GM12878 (cell line): ENCODE results near the gene ERMN. TPM values are rescaled to one million over a fixed set of nuclear protein-coding genes. Genes with fewer than 3 reads are reported as not detected.

Source experiments
- ATAC-seq: fragments of 200-7000 bp; cut with Tn5 transposase; 3 replicates; pipeline ENCODE4 v1.9.1; 2020; ENCODE audit warnings: mild to moderate bottlenecking, moderate library complexity
- BruUV-seq: library from RNA; stranded (reverse); fragments of 400-500 nt; replicated peaks from 2 replicates; lab custom pipeline; 2021; lab: Mats Ljungman, UMichigan
- CTCF ChIA-PET: fragments of 300-600 bp; sonication (Branson Sonifier 250); formaldehyde crosslinking; extraction: SDS; loops from one replicate; lab custom pipeline; 2021; ENCODE audit warnings: inconsistent platforms; lab: Yijun Ruan, JAX
- POLR2A ChIA-PET: fragments of 350-600 bp; formaldehyde crosslinking; extraction: SDS; loops from one replicate; lab custom pipeline; 2021; ENCODE audit warnings: inconsistent platforms; lab: Charles Lee
- RAD21 ChIA-PET: fragments of 300-600 bp; sonication (Branson Sonifier 250); formaldehyde crosslinking; loops from one replicate; lab custom pipeline; 2023; ENCODE audit warnings: antibody characterized with exemption; ENCODE audit not compliant: unreplicated experiment; lab: Charles Lee
- SMC1A ChIA-PET: fragments of 300-600 bp; sonication (Branson Sonifier 250); formaldehyde crosslinking; loops from one replicate; lab custom pipeline; 2023; ENCODE audit not compliant: unreplicated experiment, uncharacterized antibody; lab: Charles Lee
- DNase-seq: peaks from one replicate; pipeline ENCODE4 v3.0.0-alpha.2; 2011; ENCODE audit warnings: low read depth, low spot score
- FAIRE-seq: peaks from 3 replicates; lab custom pipeline; 2011; peaks lifted over from hg19 to GRCh38; lab: Jason Lieb, UNC
- H2AFZ ChIP-seq: 2 replicates; pipeline ENCODE4 v1.6.0; 2011; ENCODE audit warnings: low read depth, low read length, control low read depth; ENCODE audit not compliant: control insufficient read depth
- H3K27ac ChIP-seq: 2 replicates; pipeline ENCODE4 v1.5.1; 2011; ENCODE audit warnings: control low read depth; ENCODE audit not compliant: control insufficient read depth, insufficient read depth
- H3K27me3 ChIP-seq, 2 experiments: replicated peaks in 1 of 2; 2 replicates each; pipeline versions ENCODE4 v1.6.0 to v1.6.1; 2011; ENCODE audit warnings: low read length in 1 of 2; ENCODE audit not compliant: control insufficient read depth in 2 of 2, insufficient read depth in 2 of 2
- H3K36me3 ChIP-seq, 2 experiments: 2 replicates each; pipeline ENCODE4 v1.5.1; 2011; ENCODE audit warnings: low read length in 1 of 2; ENCODE audit not compliant: control insufficient read depth in 2 of 2, insufficient read depth in 2 of 2
- H3K4me1 ChIP-seq: 2 replicates; pipeline ENCODE4 v1.6.1; 2011; ENCODE audit warnings: mild to moderate bottlenecking, low read length, moderate library complexity, mixed read lengths; ENCODE audit not compliant: control insufficient read depth, insufficient read depth
- H3K4me2 ChIP-seq: 2 replicates; pipeline ENCODE4 v1.6.0; 2011; ENCODE audit warnings: control low read depth; ENCODE audit not compliant: control insufficient read depth, insufficient read depth
- H3K4me3 ChIP-seq: fragments of 200-600 bp; sonication (generic); 2 replicates; pipeline ENCODE4 v1.5.1; 2016
- H3K79me2 ChIP-seq: 2 replicates; pipeline ENCODE4 v1.6.0; 2011; ENCODE audit warnings: low read length; ENCODE audit not compliant: control insufficient read depth, insufficient read depth
- H3K9ac ChIP-seq: 2 replicates; pipeline ENCODE4 v1.8.0; 2011; ENCODE audit warnings: low read length, control low read depth, mixed read lengths; ENCODE audit not compliant: control insufficient read depth, insufficient read depth
- H3K9me3 ChIP-seq: replicated peaks from 3 replicates; pipeline ENCODE4 v1.5.1; 2011; ENCODE audit warnings: mild to moderate bottlenecking, low read length; ENCODE audit not compliant: control insufficient read depth, insufficient read depth
- H4K20me1 ChIP-seq: 2 replicates; pipeline ENCODE4 v1.6.0; 2011; ENCODE audit not compliant: control insufficient read depth, insufficient read depth
- ATF7 ChIP-seq: fragments of 450-650 bp; IDR thresholded peaks from 2 replicates; pipeline ENCODE4 v1.6.1; 2016; ENCODE audit warnings: low read depth, mild to moderate bottlenecking
- CREM ChIP-seq: IDR thresholded peaks from 2 replicates; pipeline ENCODE4 v1.6.1; 2014; ENCODE audit warnings: antibody characterized with exemption, low read depth
- GATAD2B ChIP-seq: fragments of 450-650 bp; conservative IDR thresholded peaks from 2 replicates; pipeline ENCODE4 v1.6.1; 2017; ENCODE audit warnings: low read depth, mild to moderate bottlenecking, moderate library complexity
- MTA2 ChIP-seq: fragments of 450-650 bp; IDR thresholded peaks from 2 replicates; pipeline ENCODE4 v1.6.1; 2016; ENCODE audit warnings: low read depth, mild to moderate bottlenecking, moderate library complexity
- NFYB ChIP-seq: IDR thresholded peaks from 2 replicates; pipeline ENCODE4 v1.6.1; 2011; ENCODE audit warnings: low read depth, mild to moderate bottlenecking, low read length, improper control_type of control experiment, moderate library complexity; ENCODE audit not compliant: insufficient read depth
- NRF1 ChIP-seq: conservative IDR thresholded peaks from 2 replicates; pipeline ENCODE4 v1.6.1; 2011; ENCODE audit warnings: mild to moderate bottlenecking, low read depth, low read length, improper control_type of control experiment
- POLR2AphosphoS5 ChIP-seq: IDR thresholded peaks from 2 replicates; pipeline ENCODE4 v1.6.1; 2011; ENCODE audit warnings: mild to moderate bottlenecking, low read length, inconsistent platforms
- SP1 ChIP-seq: IDR thresholded peaks from one replicate; pipeline ENCODE4 v1.6.1; 2011; ENCODE audit warnings: low read depth, low read length
- TBL1XR1 ChIP-seq: IDR thresholded peaks from 2 replicates; pipeline ENCODE4 v1.6.1; 2012; ENCODE audit warnings: low read depth, low read length, improper control_type of control experiment
- TCF12 ChIP-seq: IDR thresholded peaks from 2 replicates; pipeline ENCODE4 v1.6.1; 2011; ENCODE audit warnings: low read depth, mild to moderate bottlenecking, low read length
- WGBS: methylation state at CpG from one replicate; pipeline ENCODE4 v1.1.6; 2016; ENCODE audit warnings: low lambda C conversion rate; ENCODE audit not compliant: insufficient replicate concordance, insufficient coverage; ENCODE audit errors: missing lambda C conversion rate; 5-methylcytosine and 5-hydroxymethylcytosine counted together
- in situ Hi-C: fragments of 300-500 bp; cut with MboI; formaldehyde crosslinking; loops from 9 replicates; pipeline ENCODE4 v1.14.3; 2018; ENCODE audit warnings: mixed read lengths
- intact Hi-C: fragments of 100-400 bp; cut with micrococcal nuclease; formaldehyde crosslinking; loops from one replicate; pipeline ENCODE4 v1.14.2; 2022; ENCODE audit not compliant: unreplicated experiment
- polyA plus RNA-seq, 11 experiments: library from polyadenylated mRNA; depleted of rRNA in 4 of 11; unstranded in 6 of 11; stranded (reverse) in 5 of 11; fragments of >200 nt; fragmentation: Nextera tagmentation in 4 of 11; fragmentation: Illumina TruSeq in 1 of 11; extraction: Ambion mirVana in 4 of 11; extraction: Trizol in 1 of 11; gene quantifications; 1 replicate in 1 of 11; 2 replicates in 10 of 11; pipeline versions ENCODE4 v1.2.1 to v1.2.3, GENCODE V29; 2011 to 2016; ENCODE audit warnings: inconsistent platforms in 2 of 11, missing spikeins in 2 of 11, low read depth in 1 of 11
- total RNA-seq, 4 experiments: library from RNA; depleted of rRNA in 3 of 4; stranded (reverse); fragments of >200 nt in 3 of 4; fragmentation: Illumina TruSeq in 1 of 4; extraction: Trizol in 1 of 4; gene quantifications; 2 replicates each; pipeline versions ENCODE4 v1.2.1 to v1.2.3, GENCODE V29; 2013 to 2021
- TF ChIP-seq, protein P1 (sequence below): IDR thresholded peaks from 2 replicates; pipeline ENCODE4 v1.6.1; 2011; ENCODE audit warnings: borderline replicate concordance, low read depth, mild to moderate bottlenecking, moderate library complexity, low read length; ENCODE audit not compliant: insufficient read depth, poor library complexity, severe bottlenecking

ERMN gene
- total and polyA plus RNA-seq, 10 of the 15 experiments (the other 5 are each of a cell fraction or from before 2014, with no cell fraction given) = 0.26 to 5.3 (median 1.5) TPM

DNA sequence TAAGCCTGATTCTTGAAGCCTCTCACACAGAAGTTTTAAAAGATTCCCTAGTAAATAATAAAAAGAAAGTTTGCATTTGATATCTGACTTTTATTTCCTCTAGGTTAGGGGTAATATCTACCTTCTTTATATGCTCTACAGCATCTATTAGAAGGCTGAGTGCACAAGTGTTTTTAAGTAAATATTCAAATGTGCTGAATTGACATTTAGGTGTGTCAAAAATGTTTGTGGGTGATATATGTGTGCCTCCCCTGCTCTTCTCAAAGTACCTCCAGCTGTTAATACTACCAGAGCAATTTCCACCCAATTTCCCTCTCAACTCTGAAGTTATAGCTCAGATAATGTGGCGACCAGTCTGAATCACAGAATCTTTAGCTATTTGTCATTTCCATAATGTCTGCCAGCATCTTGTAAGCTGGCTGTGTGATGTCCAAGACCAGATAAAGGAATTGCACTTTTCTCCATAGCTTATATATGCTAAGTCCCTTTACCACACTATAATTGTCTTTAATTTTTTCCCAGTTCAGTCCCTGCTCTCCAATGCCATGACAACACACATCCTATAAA is 24.4 kb upstream of the ERMN start:
- FAIRE-seq (no peak), DNase-seq (no peak)
- CTCF ChIA-PET = interaction anchor here (0.6 to 2.4 kb wide), 6 partner anchors 10 to 587 kb away, joined by 3 to 35 read pairs (median 4); no protein-coding TSS in a partner anchor
- no peaks in the 10 kb centered on the region for H4K20me1 ChIP-seq
- TF ChIP-seq NRF1 = no peak
- no peak for TF ChIP-seq TBL1XR1
- no peak for TF ChIP-seq ATF7
- TF ChIP-seq NFYB = no peak
- no peak for TF ChIP-seq SP1
- no peak for TF ChIP-seq TCF12
- TF ChIP-seq CREM = no peak
- TF ChIP-seq, protein P1, sequence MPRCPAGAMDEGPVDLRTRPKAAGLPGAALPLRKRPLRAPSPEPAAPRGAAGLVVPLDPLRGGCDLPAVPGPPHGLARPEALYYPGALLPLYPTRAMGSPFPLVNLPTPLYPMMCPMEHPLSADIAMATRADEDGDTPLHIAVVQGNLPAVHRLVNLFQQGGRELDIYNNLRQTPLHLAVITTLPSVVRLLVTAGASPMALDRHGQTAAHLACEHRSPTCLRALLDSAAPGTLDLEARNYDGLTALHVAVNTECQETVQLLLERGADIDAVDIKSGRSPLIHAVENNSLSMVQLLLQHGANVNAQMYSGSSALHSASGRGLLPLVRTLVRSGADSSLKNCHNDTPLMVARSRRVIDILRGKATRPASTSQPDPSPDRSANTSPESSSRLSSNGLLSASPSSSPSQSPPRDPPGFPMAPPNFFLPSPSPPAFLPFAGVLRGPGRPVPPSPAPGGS = no peak
- TF ChIP-seq MTA2 = no peak
- no peak for TF ChIP-seq POLR2AphosphoS5
- no peak for TF ChIP-seq GATAD2B
- TF ChIP-seq, all 136 proteins: peak for 0
- Histone ChIP-seq H3K79me2 (no peaks in the 10 kb centered on the region), H3K27me3 (no peaks in the 10 kb centered on the region), H3K9ac (no peak overlapping the region), H3K36me3 (no peaks in the 10 kb centered on the region), H3K4me2 (no peak overlapping the region), H3K9me3 (peaks cover 7% of the 10 kb centered on the region; the same call in 2 of the 3 replicates), H2AFZ (no peak overlapping the region), H3K27ac (no peak overlapping the region), H3K4me1 (no peaks in the 10 kb centered on the region), H3K4me3 (no peak overlapping the region)
- no TSS peak for BruUV-seq
- no peak for ATAC-seq
- SMC1A ChIA-PET = interaction anchor here (0.7 to 1.7 kb wide), 9 partner anchors 9 to 140 kb away, joined by 3 to 4 read pairs (median 3); no protein-coding TSS in a partner anchor
- RAD21 ChIA-PET = interaction anchor here (0.8 to 1.5 kb wide), 5 partner anchors 14 to 141 kb away, joined by 3 to 6 read pairs (median 3); no protein-coding TSS in a partner anchor
- POLR2A ChIA-PET = interaction anchor here (0.9 to 1.0 kb wide), 3 partner anchors 14 to 63 kb away, joined by 3 read pairs; no protein-coding TSS in a partner anchor
- intact Hi-C loops = no loop called here
- 88% methylated on average over 1 of the region's 1 CpG for WGBS
- in situ Hi-C loops = no loop called here
